ENCODE results near the gene GMPR2. TPM values are rescaled to one million over a fixed set of nuclear protein-coding genes. Genes with fewer than 3 reads are reported as not detected.

Gene GMPR2
- total and polyA plus RNA-seq, 8 donors: 13.9 to 204 (median 43.3) TPM

DNA sequence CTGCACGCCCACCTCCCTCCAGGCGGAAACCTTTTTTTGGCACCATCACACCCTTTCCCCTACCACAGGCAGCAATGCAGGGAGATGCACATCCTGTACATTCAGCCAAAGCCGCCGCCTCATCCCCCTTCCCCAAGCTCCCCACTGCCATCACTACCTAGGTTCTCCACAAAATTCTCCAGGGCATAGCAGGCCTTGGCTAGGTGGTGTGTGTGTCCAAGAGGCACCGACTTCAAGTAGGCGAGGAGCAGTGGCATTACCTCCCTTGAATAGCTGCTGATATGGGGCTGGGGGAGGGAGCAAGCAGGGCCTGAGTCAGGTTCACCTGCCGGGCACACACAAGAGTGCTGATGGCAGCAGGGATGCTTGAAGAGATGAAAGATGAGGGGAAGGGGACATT is 47.7 kb upstream of the GMPR2 start:
- Histone ChIP-seq H3K4me1 (peaks cover 13 to 33% (median 27%) of the 10 kb centered on the region in 4 donors), H3K27me3 (no peaks in the 10 kb centered on the region), H3K9me3 (no peaks in the 10 kb centered on the region), H3K27ac (no peak overlapping the region), H3K36me3 (peaks cover 53 to 79% (median 74%) of the 10 kb centered on the region in 4 donors), H3K4me3 (no peak overlapping the region)
- TF ChIP-seq CTCF (IDR thresholded peaks at IDR 0.05): no peak
- no peak for TF ChIP-seq POLR2A (IDR thresholded peaks at IDR 0.05)
- no peak for TF ChIP-seq POLR2AphosphoS5 (IDR thresholded peaks at IDR 0.05)
- TF ChIP-seq EP300 (IDR thresholded peaks at IDR 0.05): no peak
- intact Hi-C loops (cut with DNase I; ENCODE audit: low total_unique reads): no loop called here
- WGBS, 5 donors: 93 to 97% (median 94%) methylated on average over 7 of the region's 7 CpGs
- DNase-seq: no peak

DNA sequence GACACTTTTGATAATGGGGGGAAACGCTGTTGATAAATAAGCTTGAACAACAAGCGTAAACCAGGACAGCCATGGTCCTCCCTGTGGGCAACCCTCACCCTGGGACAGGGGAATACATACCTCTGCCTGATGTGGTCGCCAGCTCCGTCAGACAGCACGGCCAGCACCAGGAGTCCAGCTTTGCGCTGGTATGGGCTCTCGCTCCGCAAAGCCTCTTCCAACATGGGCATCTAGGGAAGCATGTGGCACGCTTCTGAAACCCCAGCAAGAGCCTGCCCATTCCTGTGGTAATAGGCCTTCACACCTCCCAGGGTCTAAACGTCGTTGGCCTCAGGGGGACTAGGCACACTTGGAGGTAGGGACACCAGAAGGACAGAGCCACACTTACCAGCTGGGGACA is 47.0 kb upstream of the GMPR2 start:
- Histone ChIP-seq H3K27me3 (no peaks in the 10 kb centered on the region), H3K9me3 (no peaks in the 10 kb centered on the region), H3K27ac (no peak overlapping the region), H3K36me3 (peaks cover 47 to 79% (median 73%) of the 10 kb centered on the region in 4 donors), H3K4me3 (no peak overlapping the region), H3K4me1 (peaks cover 13 to 29% (median 26%) of the 10 kb centered on the region in 4 donors)
- intact Hi-C loops (cut with DNase I; ENCODE audit: low total_unique reads): no loop called here
- DNase-seq: no peak
- TF ChIP-seq POLR2A (IDR thresholded peaks at IDR 0.05) (no peak), POLR2AphosphoS5 (IDR thresholded peaks at IDR 0.05) (no peak), CTCF (IDR thresholded peaks at IDR 0.05) (no peak), EP300 (IDR thresholded peaks at IDR 0.05) (no peak)
- whole genome bisulfite sequencing, 5 donors: 90 to 96% (median 91%) methylated on average over 7 to 11 of the region's 11 CpGs

DNA sequence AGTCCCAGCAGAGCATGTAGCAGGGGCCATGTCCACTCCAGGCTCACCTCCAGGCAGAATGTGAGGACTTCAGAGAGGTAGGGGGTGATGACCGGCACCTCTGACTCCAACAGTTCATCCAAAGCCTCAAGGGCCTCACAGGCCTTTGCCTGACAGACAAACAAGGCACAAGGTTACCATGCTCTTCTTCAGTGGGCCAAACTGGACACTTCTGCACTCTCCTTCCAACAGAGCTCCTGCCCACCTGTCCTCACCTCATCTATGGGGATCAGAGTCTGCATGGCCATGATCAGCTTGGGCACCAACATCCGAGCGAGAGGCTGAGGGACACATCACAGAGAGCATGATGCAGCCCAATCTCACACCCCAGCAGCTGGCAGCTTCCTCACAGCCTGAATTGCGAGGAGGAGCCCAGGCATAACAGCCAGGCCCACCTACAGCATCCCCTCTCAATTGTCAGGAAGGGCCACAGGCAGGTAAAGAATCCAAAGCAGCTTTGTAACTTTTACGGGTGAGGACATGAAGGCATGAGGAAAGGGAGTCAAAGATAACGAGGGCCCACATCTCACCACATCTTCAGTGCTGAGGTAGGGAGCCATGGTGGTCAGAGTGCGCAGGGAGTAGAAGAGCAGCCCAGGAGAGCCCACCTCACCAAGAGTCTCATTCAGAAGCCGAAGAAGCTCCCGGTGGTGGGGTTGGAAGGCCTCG is 45.7 kb upstream of the GMPR2 start:
- intact Hi-C loops (cut with DNase I; ENCODE audit: low total_unique reads): no loop called here
- H3K36me3 ChIP-seq: peaks cover 46 to 78% (median 71%) of the 10 kb centered on the region in 4 donors
- no peaks in the 10 kb centered on the region for H3K9me3 ChIP-seq
- H3K27ac ChIP-seq: no peak overlapping the region
- 89 to 99% (median 93%) methylated on average over 7 to 10 of the region's 10 CpGs for WGBS, 5 donors
- H3K4me1 ChIP-seq: peaks cover 13 to 38% (median 26%) of the 10 kb centered on the region in 4 donors
- H3K27me3 ChIP-seq: no peaks in the 10 kb centered on the region
- TF ChIP-seq POLR2AphosphoS5 (IDR thresholded peaks at IDR 0.05) (no peak), POLR2A (IDR thresholded peaks at IDR 0.05) (no peak), EP300 (IDR thresholded peaks at IDR 0.05) (no peak), CTCF (IDR thresholded peaks at IDR 0.05) (no peak)
- no peak for DNase-seq
- H3K4me3 ChIP-seq: peak overlapping the region in 1 of 4 donors; percentile 87

DNA sequence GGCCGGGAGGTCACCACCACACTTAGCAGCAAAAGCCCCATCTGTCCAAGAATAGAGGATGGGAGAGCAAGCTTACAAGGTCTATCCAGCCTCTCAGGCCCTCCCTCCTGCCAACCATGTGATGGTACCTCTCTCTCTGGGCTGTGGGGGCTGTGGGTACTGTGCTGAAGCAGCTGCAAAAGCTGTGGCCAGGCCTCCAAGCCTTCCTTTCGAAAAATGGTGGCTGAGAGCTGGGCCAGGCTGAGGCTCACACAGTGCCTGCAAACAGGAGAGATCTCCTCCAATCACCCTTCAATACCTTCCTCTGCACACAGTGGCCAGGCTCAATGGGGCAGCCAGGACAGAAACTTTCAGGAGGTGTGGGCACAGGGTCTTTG is 45.2 kb upstream of the GMPR2 start:
- no peak for DNase-seq
- TF ChIP-seq EP300 (IDR thresholded peaks at IDR 0.05) (no peak), POLR2A (IDR thresholded peaks at IDR 0.05) (no peak), CTCF (IDR thresholded peaks at IDR 0.05) (no peak)
- peak overlapping the region in 3 of 5 donors; percentile 83 to 87 (median 86) for H3K27ac ChIP-seq
- peaks cover 41 to 78% (median 71%) of the 10 kb centered on the region in 4 donors for H3K36me3 ChIP-seq
- H3K27me3 ChIP-seq: no peaks in the 10 kb centered on the region
- no peaks in the 10 kb centered on the region for H3K9me3 ChIP-seq
- 71 to 96% (median 84%) methylated on average over 1 to 2 of the region's 2 CpGs for WGBS, 5 donors
- peak overlapping the region in 2 of 4 donors; percentile 87 to 96 for H3K4me3 ChIP-seq
- intact Hi-C loops (cut with DNase I; ENCODE audit: low total_unique reads): no loop called here
- H3K4me1 ChIP-seq: peaks cover 13 to 44% (median 31%) of the 10 kb centered on the region in 4 donors

Data from stomach (tissue), 9 donors.